GM18868 (cell line): ENCODE results near the gene NECTIN2.
"Not testable (repeated sequence)": the region's sequence is repeated elsewhere in the genome, so short reads cannot be mapped to it uniquely, and the experiment has no call there.

Source experiments
- ATAC-seq: cut with Tn5 transposase; IDR thresholded peaks from one replicate; pipeline ENCODE4 v1.9.1; 2021; ENCODE audit warnings: mild to moderate bottlenecking, moderate library complexity; ENCODE audit not compliant: unreplicated experiment

The NECTIN2 gene

DNA sequence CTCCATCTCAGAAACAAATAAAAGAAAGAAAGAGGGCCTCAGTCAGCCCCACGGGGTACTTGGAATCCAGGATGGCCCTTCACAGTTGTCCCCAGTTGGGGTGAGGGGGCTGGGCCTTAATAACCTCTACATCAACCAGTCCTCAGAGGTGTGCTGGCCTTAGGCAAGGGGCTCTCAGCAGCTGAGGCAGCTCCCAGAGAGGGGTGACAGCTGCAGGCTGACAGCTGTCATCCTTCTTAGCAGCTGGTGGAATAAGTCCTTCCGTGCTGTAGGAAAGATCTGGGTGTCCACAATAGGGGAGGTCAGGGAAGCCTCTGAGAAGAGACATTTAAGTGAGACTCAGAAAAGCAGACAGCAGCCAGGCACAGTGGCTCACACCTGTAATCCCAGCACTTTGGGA is 29.8 kb upstream of the NECTIN2 start:
- no peak for ATAC-seq

- no peak for ATAC-seq
These were observed 28.2 kb upstream of the NECTIN2 start for GRCh38 chr19:44817725-44818465.

- ATAC-seq: no peak
These were observed 27.5 kb upstream of the NECTIN2 start for GRCh38 chr19:44818466-44819031.

- no peak for ATAC-seq
These were observed 26.8 kb upstream of the NECTIN2 start for GRCh38 chr19:44819246-44819832.

- no peak for ATAC-seq
These were observed 25.2 kb upstream of the NECTIN2 start for GRCh38 chr19:44820648-44821609.

DNA sequence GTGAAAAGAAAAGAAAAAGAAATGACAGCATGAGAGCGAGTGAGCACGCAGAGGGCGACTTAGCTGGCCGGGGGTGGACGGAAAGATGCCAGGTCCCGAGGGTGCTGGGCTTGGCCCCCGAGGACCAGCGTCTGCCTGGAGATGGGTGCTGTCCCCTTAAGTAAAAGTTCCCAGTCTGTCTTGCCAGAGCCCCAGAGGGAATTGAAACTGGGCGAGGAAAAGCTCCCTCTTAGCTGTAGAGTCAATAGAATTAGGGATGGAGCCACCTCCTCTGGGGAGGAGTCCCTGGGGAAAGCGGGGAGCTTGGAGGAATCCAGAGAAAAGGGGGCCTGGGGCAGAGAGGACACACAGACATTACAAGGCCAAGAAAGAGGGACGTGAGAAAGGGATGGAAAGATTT is 23.9 kb upstream of the NECTIN2 start:
- no peak for ATAC-seq

DNA sequence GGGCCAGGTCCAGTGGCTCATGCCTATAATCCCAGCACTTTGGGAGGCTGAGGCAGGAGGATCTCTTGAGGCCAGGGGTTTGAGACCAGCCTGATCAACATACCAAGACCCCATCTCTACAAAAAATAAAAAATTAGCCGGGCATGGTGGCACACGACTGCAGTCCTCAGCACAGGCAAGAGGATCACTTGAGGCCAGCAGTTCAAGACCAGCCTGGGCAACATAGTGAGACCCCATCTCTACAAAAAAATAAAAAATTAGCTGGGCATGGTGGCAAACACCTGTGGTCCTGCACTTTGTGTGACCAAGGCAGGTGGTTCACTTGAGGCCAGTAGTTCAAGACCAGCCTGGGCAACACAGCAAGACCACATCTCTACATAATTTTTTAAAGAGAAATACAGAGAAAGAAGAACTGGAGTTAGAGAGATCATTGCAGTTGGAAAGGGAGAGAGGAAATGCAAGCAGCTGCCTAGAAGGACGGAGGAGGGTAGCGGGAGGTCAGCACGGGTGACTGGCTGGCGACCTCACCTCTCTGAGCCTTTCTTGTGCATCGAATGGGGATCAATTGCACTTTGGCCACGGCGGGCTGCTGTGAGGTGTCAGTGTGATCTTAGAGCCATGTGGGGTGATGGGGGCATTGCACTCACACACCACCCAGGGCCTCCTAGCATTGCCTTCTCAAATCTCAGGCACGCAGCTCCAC is 23.3 kb upstream of the NECTIN2 start:
- ATAC-seq: no peak

DNA sequence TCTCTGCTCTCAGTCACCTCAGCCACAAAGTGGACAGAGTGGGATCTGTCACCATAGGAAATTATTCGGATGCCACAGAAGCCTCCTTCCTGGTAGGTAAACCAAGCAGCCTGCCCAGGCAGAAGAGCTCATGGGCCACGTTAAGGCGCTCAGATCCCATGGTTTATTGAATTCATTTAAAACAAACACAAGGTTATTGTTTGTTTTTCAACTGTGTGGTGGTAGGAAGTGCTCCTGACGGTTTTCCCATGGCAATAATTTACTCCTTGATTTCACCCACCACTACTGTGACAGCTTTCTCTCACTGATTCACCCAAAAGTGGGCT is 22.8 kb upstream of the NECTIN2 start:
- ATAC-seq: no peak

- ATAC-seq: no peak
These were observed 21.3 kb upstream of the NECTIN2 start for GRCh38 chr19:44824761-44825160.

GRCh38 chr19:44832875-44833274 is 13.2 kb upstream of the NECTIN2 start:
- not testable (repeated sequence) for ATAC-seq

DNA sequence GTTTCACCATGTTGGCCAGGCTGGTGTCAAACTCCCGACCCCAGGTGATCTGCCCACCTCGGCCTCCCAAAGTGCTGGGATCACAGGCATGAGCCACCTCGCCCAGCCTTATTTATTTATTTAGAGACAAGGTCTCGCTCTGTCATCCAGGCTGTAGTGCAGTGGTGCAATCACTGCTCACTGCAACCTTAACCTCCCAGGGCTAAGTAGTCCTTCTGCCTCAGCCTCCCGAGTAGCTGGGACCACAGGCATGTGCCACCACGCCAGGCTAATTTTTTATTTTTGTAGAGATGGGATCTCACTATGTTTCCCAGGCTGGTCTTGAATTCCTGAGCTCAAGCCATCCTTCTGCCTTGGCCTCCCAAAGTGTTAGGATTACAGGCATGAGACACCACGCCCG is 11.7 kb upstream of the NECTIN2 start:
- not testable (repeated sequence) for ATAC-seq

DNA sequence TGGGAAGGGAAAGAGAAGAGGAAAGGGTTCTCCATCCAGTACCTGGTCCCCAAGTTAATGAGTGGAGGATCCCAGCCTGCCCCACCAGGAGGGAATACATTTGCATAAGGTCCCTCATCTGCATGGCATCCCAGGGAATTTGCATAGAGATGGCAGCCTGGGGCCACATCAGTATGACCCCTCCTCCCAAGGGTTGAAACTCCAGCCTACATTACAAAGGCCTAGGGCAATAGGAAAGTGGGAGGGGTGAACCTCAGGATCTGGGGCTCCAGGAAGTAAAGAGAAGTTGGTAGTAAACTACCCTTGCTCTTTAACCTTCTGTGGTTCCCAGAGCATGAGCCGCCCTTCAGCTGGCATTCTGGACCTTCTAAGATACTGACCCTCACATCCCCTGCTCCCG is 6.8 kb upstream of the NECTIN2 start:
- ATAC-seq: no peak

DNA sequence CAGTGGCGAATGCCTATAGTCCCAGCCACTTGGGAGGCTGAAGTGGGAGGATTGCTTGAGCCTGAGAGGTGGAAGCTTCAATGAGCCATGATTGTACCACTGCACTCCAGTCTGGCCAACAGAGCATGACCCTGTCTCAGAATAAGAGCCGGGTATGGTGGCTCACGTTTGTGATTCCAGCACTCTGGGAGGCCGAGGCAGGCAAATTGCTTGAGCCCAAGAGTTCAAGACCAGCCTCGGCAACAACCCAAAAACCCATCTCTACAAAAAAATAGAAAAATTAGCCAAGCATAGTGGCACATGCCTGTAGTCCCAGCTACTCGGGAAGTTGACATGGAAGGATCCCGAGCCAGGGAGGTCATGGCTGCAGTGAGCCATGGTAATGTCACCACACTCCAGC is 5.3 kb upstream of the NECTIN2 start:
- no peak for ATAC-seq

DNA sequence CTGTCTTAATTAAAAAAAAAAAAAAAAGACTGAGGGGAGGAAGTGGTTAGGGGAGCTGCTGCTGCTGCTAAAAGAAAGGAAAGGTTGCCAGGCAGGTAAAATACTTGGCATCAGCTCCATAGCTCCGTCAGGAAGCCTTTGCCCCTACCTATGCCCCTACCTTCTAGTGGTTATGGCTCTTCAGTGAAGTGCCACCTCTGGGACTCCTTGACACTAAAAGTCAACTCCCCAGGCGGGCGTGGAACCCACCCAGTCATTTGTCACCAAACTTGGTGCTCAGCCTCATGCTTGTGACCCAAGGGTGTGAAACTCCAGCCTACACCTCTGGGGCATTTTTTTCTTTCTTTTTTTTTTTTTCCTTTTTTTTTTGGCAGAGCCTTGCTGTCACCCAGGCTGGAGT is 4.9 kb upstream of the NECTIN2 start:
- no peak for ATAC-seq

- ATAC-seq: no peak
These were observed 848 bp upstream of the NECTIN2 start for GRCh38 chr19:44845286-44845611.

GRCh38 chr19:44846455-44847143 is 502 bp downstream of the NECTIN2 start:
- no peak for ATAC-seq

- ATAC-seq: no peak
These were observed 1.3 kb downstream of the NECTIN2 start for GRCh38 chr19:44847144-44848035.

- ATAC-seq: no peak
These were observed 2.1 kb downstream of the NECTIN2 start for GRCh38 chr19:44848036-44848811.
